ENCODE data around the gene PDP2.

The PDP2 gene

DNA sequence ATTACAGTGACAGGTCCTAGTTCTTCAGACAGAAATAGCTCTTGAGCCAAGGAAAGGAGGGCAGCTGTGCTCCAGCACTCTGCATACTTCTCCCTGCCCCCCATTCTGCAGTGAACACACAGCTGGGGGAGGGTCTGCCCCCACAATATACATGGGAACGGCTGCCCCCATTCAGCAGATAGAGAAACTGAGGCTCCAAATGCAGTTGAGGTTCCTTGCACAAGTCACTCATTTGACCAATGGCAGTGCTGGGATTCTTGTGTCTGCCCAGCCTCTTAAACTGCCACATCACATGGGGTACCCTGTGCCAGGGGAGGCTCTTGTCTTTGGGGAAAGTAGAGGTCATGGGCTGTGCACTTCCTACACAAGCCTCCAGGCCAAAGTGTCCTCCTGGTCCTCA, 10.9 kb upstream of the PDP2 start:
- TF ChIP-seq CTCF (IDR thresholded peaks at IDR 0.05) = no peak

DNA sequence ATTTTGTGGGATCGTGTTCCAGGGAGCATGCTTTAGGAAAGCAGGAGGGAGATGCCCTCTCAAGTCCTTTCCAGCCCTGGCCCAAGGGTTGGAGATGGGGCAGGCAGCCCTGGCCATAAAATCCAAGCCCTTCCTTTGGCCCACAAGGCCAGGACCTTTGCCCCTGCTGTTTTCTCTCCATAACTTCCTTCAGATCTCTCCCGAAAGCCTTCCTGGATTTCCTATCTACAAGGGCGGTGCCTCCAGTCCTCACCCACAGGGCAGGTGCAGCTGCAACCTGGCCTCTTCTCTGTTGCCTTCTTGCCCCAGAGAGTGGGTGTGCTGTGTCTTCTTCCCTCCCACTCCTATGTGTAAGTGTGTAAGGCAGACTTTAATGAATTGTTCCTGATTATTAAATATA, 8.5 kb upstream of the PDP2 start:
- TF ChIP-seq CTCF (IDR thresholded peaks at IDR 0.05) = no peak

- no peak for TF ChIP-seq CTCF (IDR thresholded peaks at IDR 0.05)
Measured at GRCh38 chr16:66872559-66872942, 7.8 kb upstream of the PDP2 start.

- TF ChIP-seq CTCF (IDR thresholded peaks at IDR 0.05) = peak; percentile 97
Measured at GRCh38 chr16:66872943-66873684, 7.2 kb upstream of the PDP2 start.

- TF ChIP-seq CTCF (IDR thresholded peaks at IDR 0.05) = no peak
Measured at GRCh38 chr16:66873685-66874055, 6.6 kb upstream of the PDP2 start.

DNA sequence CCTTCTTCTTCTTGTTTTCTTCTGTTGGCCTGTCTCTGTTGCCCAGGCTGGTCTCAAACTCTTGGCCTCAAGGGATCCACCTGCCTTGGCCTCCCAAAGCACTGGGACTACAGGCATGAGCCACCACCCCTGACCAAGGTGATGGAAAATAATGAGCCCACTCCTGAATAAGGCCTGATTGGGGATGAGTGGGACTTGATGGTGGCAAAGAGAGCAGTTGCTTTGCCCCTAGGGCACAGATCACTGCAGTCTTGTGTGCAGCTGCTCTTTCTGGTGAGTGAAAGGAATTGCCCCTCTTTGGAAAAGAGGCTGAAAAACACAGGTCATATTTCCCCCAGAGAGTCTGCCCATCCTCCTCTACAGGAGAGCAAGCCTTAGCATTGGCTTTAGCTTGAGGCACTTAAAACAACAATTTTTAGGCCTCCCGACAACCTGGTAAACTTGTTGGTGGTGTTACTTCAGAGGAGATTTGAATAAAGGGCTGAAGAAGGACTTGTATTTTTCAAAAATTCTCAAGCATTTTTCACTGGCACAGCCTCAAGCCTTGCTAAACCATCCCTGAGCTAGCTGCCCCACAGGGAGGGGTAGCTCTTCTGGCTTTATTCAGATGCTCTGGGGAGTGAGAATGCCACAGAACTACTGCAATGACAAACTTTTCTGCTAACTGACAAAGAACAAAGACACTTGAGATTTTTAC, 6.1 kb upstream of the PDP2 start:
- no peak for TF ChIP-seq CTCF (IDR thresholded peaks at IDR 0.05)

DNA sequence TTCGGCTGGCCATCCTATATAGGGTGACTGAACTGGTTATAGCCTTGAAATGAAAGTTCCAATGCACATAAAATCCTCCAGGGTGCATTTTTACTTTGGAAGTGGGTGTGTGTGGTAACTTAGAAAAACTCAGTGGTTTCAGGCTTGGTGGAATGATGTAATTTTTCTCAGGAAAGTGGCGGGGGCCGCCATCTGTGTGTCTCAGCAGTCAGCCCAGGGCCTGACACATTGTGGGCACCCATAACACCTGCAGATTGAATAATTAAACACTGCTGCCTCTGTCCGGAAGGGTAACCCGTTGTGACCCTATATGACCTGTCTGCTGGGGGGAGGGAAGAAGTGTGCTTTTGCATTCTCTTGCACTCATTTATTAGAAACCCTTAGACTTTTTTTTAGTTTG, 2.2 kb upstream of the PDP2 start:
- TF ChIP-seq CTCF (IDR thresholded peaks at IDR 0.05) = no peak

Measured in LNCAP (cell line).